ENCODE measurements around the gene ITGA11. TPM values are rescaled to one million over a fixed set of nuclear protein-coding genes. Genes with fewer than 3 reads are reported as not detected.

Gene ITGA11
- total and polyA plus RNA-seq, 2 donors (not counting 1 experiment from before 2014, with no cell fraction given): 21.5 to 29.6 TPM

DNA sequence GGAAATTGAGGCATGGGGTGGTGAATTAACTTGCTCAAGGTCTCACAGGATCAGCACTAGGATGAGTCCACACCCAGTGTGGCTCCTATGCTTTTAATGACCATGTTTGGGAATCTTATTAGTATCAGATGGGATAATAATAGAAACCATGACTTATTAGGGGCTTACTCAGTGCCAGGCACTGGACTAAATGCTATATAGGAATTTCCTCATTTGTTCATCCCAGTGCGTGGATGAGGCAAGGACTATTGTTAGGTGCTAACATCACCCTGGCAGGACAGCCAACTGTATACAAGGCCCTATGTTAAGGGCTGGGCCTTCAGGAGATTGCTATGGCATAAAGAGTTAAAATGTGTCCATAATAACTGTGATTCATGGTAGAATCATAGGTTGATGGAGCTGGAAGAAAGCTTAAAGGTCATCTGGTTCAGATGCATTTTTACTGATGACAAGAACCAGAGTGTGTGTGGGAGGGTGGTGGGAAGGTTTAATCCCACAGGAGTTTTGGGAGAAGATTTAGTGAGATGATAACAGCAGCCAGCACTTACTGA, 159.2 kb downstream of the ITGA11 start:
- no peaks in the 10 kb centered on the region for H3K79me2 ChIP-seq (ENCODE audit: control insufficient read depth, insufficient read depth, low read length)
- H3K36me3 ChIP-seq (ENCODE audit: control insufficient read depth, insufficient read depth, low read length): no peaks in the 10 kb centered on the region
- H3K4me1 ChIP-seq (ENCODE audit: control insufficient read depth, extremely low read depth, insufficient read depth, low read length): peaks cover 29% of the 10 kb centered on the region
- DNase-seq (ENCODE audit: low read depth in 2 of 2): peak; percentile 64 to 89
- peak overlapping the region; percentile 63 for H3K4me2 ChIP-seq (ENCODE audit: extremely low read depth, insufficient read depth, low read length)
- no peak overlapping the region for H3K4me3 ChIP-seq (replicated peaks in 1 of 4; ENCODE audit: control extremely low read depth in 1 of 4, insufficient read depth in 1 of 4, low read depth in 3 of 4, low read length in 4 of 4)
- no peaks in the 10 kb centered on the region for H3K9me3 ChIP-seq (ENCODE audit: control insufficient read depth, insufficient read depth, low read depth, low read length)
- TF ChIP-seq, protein P1, sequence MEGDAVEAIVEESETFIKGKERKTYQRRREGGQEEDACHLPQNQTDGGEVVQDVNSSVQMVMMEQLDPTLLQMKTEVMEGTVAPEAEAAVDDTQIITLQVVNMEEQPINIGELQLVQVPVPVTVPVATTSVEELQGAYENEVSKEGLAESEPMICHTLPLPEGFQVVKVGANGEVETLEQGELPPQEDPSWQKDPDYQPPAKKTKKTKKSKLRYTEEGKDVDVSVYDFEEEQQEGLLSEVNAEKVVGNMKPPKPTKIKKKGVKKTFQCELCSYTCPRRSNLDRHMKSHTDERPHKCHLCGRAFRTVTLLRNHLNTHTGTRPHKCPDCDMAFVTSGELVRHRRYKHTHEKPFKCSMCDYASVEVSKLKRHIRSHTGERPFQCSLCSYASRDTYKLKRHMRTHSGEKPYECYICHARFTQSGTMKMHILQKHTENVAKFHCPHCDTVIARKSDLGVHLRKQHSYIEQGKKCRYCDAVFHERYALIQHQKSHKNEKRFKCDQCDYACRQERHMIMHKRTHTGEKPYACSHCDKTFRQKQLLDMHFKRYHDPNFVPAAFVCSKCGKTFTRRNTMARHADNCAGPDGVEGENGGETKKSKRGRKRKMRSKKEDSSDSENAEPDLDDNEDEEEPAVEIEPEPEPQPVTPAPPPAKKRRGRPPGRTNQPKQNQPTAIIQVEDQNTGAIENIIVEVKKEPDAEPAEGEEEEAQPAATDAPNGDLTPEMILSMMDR (conservative IDR thresholded peaks at IDR 0.05 in 1 of 2, IDR thresholded peaks at IDR 0.05 in 1 of 2; ENCODE audit: low read depth in 1 of 2, low read length in 2 of 2): no peak
- no peak for TF ChIP-seq EZH2 (IDR thresholded peaks at IDR 0.05; ENCODE audit: low read length, missing control alignments)
- H2AFZ ChIP-seq (ENCODE audit: low read length): no peak overlapping the region
- no peaks in the 10 kb centered on the region for H4K20me1 ChIP-seq (ENCODE audit: control insufficient read depth, extremely low read depth, insufficient read depth, low read length)
- H3K9ac ChIP-seq (ENCODE audit: insufficient read depth, low read length): no peak overlapping the region
- H3K27ac ChIP-seq (ENCODE audit: insufficient read depth, low read length): peak overlapping the region; percentile 67
- H3K27me3 ChIP-seq (ENCODE audit: control insufficient read depth, insufficient read depth, low read length): no peaks in the 10 kb centered on the region

DNA sequence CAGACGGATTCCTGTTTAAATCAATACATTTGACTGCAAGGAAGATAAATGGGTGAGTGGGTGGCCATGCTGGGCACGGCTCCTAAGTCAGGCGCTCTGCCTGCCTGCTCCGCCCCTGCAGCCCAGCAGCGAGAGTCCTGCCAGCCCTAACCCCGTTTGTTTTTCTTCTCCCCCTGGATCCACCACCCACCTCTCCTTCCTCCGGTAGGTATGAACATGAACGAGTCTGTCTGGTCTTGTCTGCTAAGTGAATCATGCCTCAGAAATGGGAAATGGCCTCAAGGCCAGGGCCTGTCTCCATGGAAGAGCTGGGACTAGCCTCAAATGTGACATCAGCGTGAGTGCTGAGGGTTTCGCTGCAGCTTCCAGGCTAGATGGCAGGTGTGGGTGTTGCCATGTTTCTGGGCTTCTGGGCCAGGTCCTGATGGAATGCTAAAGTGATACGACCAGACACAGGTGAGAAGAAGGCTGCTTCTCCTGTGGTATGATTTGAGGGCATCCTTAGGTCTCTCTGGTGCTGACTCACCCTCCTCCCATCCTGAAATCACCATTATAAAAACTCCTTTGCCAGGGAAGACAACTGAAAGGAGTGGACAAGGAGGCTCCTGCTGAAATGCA, 160.0 kb downstream of the ITGA11 start:
- no peaks in the 10 kb centered on the region for H4K20me1 ChIP-seq (ENCODE audit: control insufficient read depth, extremely low read depth, insufficient read depth, low read length)
- TF ChIP-seq EZH2 (IDR thresholded peaks at IDR 0.05; ENCODE audit: low read length, missing control alignments): no peak
- TF ChIP-seq, protein P1 (conservative IDR thresholded peaks at IDR 0.05 in 1 of 2, IDR thresholded peaks at IDR 0.05 in 1 of 2; ENCODE audit: low read depth in 1 of 2, low read length in 2 of 2): no peak
- no peaks in the 10 kb centered on the region for H3K9me3 ChIP-seq (ENCODE audit: control insufficient read depth, insufficient read depth, low read depth, low read length)
- H3K4me2 ChIP-seq (ENCODE audit: extremely low read depth, insufficient read depth, low read length): peak overlapping the region; percentile 63
- no peaks in the 10 kb centered on the region for H3K36me3 ChIP-seq (ENCODE audit: control insufficient read depth, insufficient read depth, low read length)
- DNase-seq (ENCODE audit: low read depth in 2 of 2): peak; percentile 48 to 95
- peaks cover 29% of the 10 kb centered on the region for H3K4me1 ChIP-seq (ENCODE audit: control insufficient read depth, extremely low read depth, insufficient read depth, low read length)
- H3K27me3 ChIP-seq (ENCODE audit: control insufficient read depth, insufficient read depth, low read length): no peaks in the 10 kb centered on the region
- H3K4me3 ChIP-seq (replicated peaks in 1 of 4; ENCODE audit: control extremely low read depth in 1 of 4, insufficient read depth in 1 of 4, low read depth in 3 of 4, low read length in 4 of 4): peak overlapping the region in 1 of 4 experiments; percentile 23
- peak overlapping the region; percentile 67 for H3K27ac ChIP-seq (ENCODE audit: insufficient read depth, low read length)
- peak overlapping the region; percentile 82 for H2AFZ ChIP-seq (ENCODE audit: low read length)
- no peak overlapping the region for H3K9ac ChIP-seq (ENCODE audit: insufficient read depth, low read length)
- no peaks in the 10 kb centered on the region for H3K79me2 ChIP-seq (ENCODE audit: control insufficient read depth, insufficient read depth, low read length)

DNA sequence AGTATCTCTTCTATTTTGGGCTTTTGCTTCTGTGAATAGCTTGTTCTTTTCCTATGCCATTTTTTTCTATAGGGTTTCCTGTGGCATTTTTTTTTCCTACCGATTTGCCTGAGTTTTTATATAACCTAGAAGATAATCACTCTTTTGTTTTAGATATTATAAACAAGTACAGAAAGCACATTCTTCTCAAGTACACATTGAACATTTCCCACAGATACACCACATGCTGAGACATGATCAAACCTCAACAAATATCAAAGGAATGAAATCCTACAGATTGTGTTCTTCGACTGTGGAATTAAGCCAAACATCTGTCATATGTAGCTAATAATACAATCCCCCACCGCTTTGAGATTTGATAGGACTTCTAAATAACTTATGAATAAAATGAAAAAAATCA, 163.6 kb downstream of the ITGA11 start:
- Histone ChIP-seq H2AFZ (ENCODE audit: low read length) (no peak overlapping the region), H3K79me2 (ENCODE audit: control insufficient read depth, insufficient read depth, low read length) (no peaks in the 10 kb centered on the region), H3K4me1 (ENCODE audit: control insufficient read depth, extremely low read depth, insufficient read depth, low read length) (peaks cover 21% of the 10 kb centered on the region), H3K4me3 (replicated peaks in 1 of 4; ENCODE audit: control extremely low read depth in 1 of 4, insufficient read depth in 1 of 4, low read depth in 3 of 4, low read length in 4 of 4) (no peak overlapping the region), H4K20me1 (ENCODE audit: control insufficient read depth, extremely low read depth, insufficient read depth, low read length) (no peaks in the 10 kb centered on the region), H3K9ac (ENCODE audit: insufficient read depth, low read length) (no peak overlapping the region), H3K4me2 (ENCODE audit: extremely low read depth, insufficient read depth, low read length) (no peak overlapping the region), H3K27me3 (ENCODE audit: control insufficient read depth, insufficient read depth, low read length) (no peaks in the 10 kb centered on the region), H3K36me3 (ENCODE audit: control insufficient read depth, insufficient read depth, low read length) (no peaks in the 10 kb centered on the region), H3K27ac (ENCODE audit: insufficient read depth, low read length) (no peak overlapping the region), H3K9me3 (ENCODE audit: control insufficient read depth, insufficient read depth, low read depth, low read length) (no peaks in the 10 kb centered on the region)
- TF ChIP-seq, protein P1 (conservative IDR thresholded peaks at IDR 0.05 in 1 of 2, IDR thresholded peaks at IDR 0.05 in 1 of 2; ENCODE audit: low read depth in 1 of 2, low read length in 2 of 2): no peak
- no peak for TF ChIP-seq EZH2 (IDR thresholded peaks at IDR 0.05; ENCODE audit: low read length, missing control alignments)
- DNase-seq (ENCODE audit: low read depth in 2 of 2): no peak

Measured in fibroblast of lung (primary cell).